Endothelial cell of umbilical vein (primary cell): ENCODE measurements around the gene RASAL3.

Experiments
- EZH2 ChIP-seq: IDR thresholded peaks from 2 replicates; pipeline ENCODE4 v1.6.1; 2012; ENCODE audit warnings: borderline replicate concordance, low read depth, mild to moderate bottlenecking, moderate library complexity, low read length, inconsistent platforms; ENCODE audit not compliant: severe bottlenecking
- POLR2A ChIP-seq: IDR thresholded peaks from 2 replicates; pipeline ENCODE4 v1.6.1; 2012; ENCODE audit warnings: low read depth, mild to moderate bottlenecking, control low read depth, low read length
- POLR2AphosphoS5 ChIP-seq: IDR thresholded peaks from 2 replicates; pipeline ENCODE4 v1.6.1; 2012; ENCODE audit warnings: low read depth, mild to moderate bottlenecking, control low read depth, low read length, moderate library complexity; ENCODE audit not compliant: insufficient read depth
- TF ChIP-seq, protein P1 (sequence below), 2 donors: IDR thresholded peaks; 1 replicate in 1 of 2; 2 replicates in 1 of 2; pipeline ENCODE4 v1.5.1; 2011; ENCODE audit warnings: low read length in 2 of 2, mild to moderate bottlenecking in 2 of 2, moderate library complexity in 2 of 2, control low read depth in 1 of 2, inconsistent platforms in 1 of 2, low read depth in 1 of 2; ENCODE audit not compliant: insufficient read depth in 1 of 2; ENCODE audit errors: extremely low read depth in 1 of 2

DNA sequence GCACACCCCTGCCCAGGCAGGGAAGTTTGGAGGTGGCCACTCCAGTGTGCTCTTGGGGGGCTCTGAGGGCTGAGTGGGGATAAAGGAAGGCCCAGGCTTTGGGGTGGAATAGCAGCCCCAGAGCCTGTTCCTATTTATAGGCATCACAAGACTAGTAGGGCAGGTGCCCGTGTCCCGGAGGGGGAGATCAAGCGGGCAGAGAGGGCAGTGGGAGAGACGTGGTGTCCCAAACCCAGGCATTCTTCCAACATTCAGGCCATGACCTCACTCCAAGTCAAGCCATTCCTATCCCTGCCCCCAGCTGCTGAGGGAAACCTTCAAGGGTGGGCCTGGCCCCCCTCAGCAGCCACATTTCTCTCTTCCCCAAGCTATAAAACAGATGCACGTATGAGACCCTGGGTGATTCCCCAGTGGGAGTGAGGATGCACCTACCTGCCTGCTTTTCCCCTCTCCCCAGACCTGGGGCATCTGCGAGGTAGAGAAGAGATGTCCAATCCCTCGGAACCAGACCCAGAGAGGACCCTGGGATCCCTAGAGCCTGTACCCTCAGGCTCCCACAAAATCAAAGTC lies 18.5 kb downstream of the RASAL3 start:
- TF ChIP-seq POLR2AphosphoS5 = no peak
- TF ChIP-seq, protein P1, sequence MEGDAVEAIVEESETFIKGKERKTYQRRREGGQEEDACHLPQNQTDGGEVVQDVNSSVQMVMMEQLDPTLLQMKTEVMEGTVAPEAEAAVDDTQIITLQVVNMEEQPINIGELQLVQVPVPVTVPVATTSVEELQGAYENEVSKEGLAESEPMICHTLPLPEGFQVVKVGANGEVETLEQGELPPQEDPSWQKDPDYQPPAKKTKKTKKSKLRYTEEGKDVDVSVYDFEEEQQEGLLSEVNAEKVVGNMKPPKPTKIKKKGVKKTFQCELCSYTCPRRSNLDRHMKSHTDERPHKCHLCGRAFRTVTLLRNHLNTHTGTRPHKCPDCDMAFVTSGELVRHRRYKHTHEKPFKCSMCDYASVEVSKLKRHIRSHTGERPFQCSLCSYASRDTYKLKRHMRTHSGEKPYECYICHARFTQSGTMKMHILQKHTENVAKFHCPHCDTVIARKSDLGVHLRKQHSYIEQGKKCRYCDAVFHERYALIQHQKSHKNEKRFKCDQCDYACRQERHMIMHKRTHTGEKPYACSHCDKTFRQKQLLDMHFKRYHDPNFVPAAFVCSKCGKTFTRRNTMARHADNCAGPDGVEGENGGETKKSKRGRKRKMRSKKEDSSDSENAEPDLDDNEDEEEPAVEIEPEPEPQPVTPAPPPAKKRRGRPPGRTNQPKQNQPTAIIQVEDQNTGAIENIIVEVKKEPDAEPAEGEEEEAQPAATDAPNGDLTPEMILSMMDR (IDR thresholded peaks at IDR 0.05; ENCODE audit: extremely low read depth in 1 of 2, insufficient read depth in 1 of 2, low read depth in 1 of 2, low read length in 2 of 2) = no peak
- TF ChIP-seq POLR2A = no peak
- no peak for TF ChIP-seq EZH2
